Measurements from ENCODE around the gene DEFB123.

DNA sequence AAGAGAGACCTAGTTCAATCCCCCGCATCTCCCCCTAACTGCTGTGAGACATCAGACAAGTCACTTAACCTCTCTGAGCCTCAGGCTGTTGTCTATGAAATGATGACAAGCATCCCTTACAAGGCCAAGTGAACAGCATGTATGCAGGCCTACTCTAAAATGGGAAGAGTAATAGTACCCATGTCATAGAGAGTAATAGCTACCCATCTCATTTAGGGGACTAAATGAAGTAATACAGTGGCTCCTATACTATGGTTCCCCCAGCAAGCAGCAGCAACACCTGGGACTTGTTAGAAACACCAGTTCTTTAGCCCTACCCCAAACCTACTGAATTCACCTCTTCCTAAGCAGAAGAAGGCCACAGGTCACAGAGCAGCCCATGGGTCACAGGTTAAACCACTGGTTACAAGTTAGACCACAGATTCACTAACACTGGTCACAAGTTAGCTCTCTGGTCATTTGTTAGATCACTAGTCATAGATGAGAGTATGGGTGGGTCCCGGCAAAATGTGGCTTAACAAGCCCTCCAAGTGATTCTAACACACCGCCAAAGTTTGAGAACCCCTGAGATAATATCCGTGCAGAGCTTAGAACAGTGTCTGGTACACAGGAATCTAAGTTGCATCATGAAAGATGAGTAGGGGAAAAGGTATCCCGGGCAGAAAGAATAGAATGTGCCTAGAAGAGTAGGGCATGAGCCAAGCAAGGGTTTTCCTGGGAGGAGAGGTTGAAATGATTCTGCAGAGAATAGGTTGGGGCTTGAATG is 33.1 kb downstream of the DEFB123 start:
- TF ChIP-seq POLR2AphosphoS5 (IDR thresholded peaks at IDR 0.05; ENCODE audit: low read depth, low read length) (no peak), CTCF (IDR thresholded peaks at IDR 0.05) (no peak), MAX (IDR thresholded peaks at IDR 0.05; ENCODE audit: low read depth) (no peak), FOXJ3 (CRISPR knock-in tag; IDR thresholded peaks at IDR 0.05) (no peak), TAF1 (IDR thresholded peaks at IDR 0.05; ENCODE audit: borderline replicate concordance, low read depth, low read length) (no peak), RAD21 (IDR thresholded peaks at IDR 0.05; ENCODE audit: low read length) (no peak), EP300 (IDR thresholded peaks at IDR 0.05; ENCODE audit: borderline replicate concordance in 1 of 2, low read depth in 1 of 2, low read length in 1 of 2) (no peak), RFX5 (IDR thresholded peaks at IDR 0.05; ENCODE audit: low read length) (no peak), SIN3A (IDR thresholded peaks at IDR 0.05; ENCODE audit: borderline replicate concordance, low read depth, low read length) (no peak), TCF12 (IDR thresholded peaks at IDR 0.05) (no peak), MXI1 (IDR thresholded peaks at IDR 0.05; ENCODE audit: low read depth, low read length) (no peak), GATA2 (CRISPR knock-in tag; IDR thresholded peaks at IDR 0.05) (no peak)
- TF ChIP-seq, protein P1, sequence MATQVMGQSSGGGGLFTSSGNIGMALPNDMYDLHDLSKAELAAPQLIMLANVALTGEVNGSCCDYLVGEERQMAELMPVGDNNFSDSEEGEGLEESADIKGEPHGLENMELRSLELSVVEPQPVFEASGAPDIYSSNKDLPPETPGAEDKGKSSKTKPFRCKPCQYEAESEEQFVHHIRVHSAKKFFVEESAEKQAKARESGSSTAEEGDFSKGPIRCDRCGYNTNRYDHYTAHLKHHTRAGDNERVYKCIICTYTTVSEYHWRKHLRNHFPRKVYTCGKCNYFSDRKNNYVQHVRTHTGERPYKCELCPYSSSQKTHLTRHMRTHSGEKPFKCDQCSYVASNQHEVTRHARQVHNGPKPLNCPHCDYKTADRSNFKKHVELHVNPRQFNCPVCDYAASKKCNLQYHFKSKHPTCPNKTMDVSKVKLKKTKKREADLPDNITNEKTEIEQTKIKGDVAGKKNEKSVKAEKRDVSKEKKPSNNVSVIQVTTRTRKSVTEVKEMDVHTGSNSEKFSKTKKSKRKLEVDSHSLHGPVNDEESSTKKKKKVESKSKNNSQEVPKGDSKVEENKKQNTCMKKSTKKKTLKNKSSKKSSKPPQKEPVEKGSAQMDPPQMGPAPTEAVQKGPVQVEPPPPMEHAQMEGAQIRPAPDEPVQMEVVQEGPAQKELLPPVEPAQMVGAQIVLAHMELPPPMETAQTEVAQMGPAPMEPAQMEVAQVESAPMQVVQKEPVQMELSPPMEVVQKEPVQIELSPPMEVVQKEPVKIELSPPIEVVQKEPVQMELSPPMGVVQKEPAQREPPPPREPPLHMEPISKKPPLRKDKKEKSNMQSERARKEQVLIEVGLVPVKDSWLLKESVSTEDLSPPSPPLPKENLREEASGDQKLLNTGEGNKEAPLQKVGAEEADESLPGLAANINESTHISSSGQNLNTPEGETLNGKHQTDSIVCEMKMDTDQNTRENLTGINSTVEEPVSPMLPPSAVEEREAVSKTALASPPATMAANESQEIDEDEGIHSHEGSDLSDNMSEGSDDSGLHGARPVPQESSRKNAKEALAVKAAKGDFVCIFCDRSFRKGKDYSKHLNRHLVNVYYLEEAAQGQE (IDR thresholded peaks at IDR 0.05; ENCODE audit: low read depth, low read length): no peak
- TF ChIP-seq, protein P2, sequence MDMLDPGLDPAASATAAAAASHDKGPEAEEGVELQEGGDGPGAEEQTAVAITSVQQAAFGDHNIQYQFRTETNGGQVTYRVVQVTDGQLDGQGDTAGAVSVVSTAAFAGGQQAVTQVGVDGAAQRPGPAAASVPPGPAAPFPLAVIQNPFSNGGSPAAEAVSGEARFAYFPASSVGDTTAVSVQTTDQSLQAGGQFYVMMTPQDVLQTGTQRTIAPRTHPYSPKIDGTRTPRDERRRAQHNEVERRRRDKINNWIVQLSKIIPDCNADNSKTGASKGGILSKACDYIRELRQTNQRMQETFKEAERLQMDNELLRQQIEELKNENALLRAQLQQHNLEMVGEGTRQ (IDR thresholded peaks at IDR 0.05; ENCODE audit: borderline replicate concordance, low read depth, low read length): no peak

All from SK-N-SH (cell line).